Fibroblast of lung (primary cell): ENCODE measurements around the gene AEN. TPM values are rescaled to one million over a fixed set of nuclear protein-coding genes. Genes with fewer than 3 reads are reported as not detected.
A peak's percentile ranks its signal among the peaks of the same experiment; 100 is the strongest.

Experiments used
- DNase-seq, 2 donors: peaks; one replicate each; pipeline versions ENCODE4 v3.0.0 to v3.0.0-alpha.2; 2010; ENCODE audit warnings: low read depth in 2 of 2
- H2AFZ ChIP-seq: 2 replicates; pipeline ENCODE4 v1.5.1; 2012; ENCODE audit warnings: low read length, control low read depth, inconsistent platforms
- H3K27ac ChIP-seq: 2 replicates; pipeline ENCODE4 v1.5.1; 2011; ENCODE audit warnings: low read length, control low read depth; ENCODE audit not compliant: insufficient read depth
- H3K27me3 ChIP-seq: 2 replicates; pipeline ENCODE4 v1.5.1; 2011; ENCODE audit warnings: mild to moderate bottlenecking, low read length; ENCODE audit not compliant: control insufficient read depth, insufficient read depth
- H3K36me3 ChIP-seq: 2 replicates; pipeline ENCODE4 v1.5.1; 2011; ENCODE audit warnings: low read length; ENCODE audit not compliant: control insufficient read depth, insufficient read depth
- H3K4me1 ChIP-seq: 2 replicates; pipeline ENCODE4 v1.5.1; 2011; ENCODE audit warnings: low read length; ENCODE audit not compliant: control insufficient read depth, insufficient read depth; ENCODE audit errors: extremely low read depth
- H3K4me2 ChIP-seq: 2 replicates; pipeline ENCODE4 v1.5.1; 2011; ENCODE audit warnings: low read length, control low read depth; ENCODE audit not compliant: insufficient read depth; ENCODE audit errors: extremely low read depth
- H3K4me3 ChIP-seq, 4 experiments: fragments of 200-600 bp in 1 of 4; sonication (generic) in 1 of 4; replicated peaks in 1 of 4; 2 replicates each; pipeline ENCODE4 v1.5.1; 2011 to 2016; ENCODE audit warnings: low read length in 4 of 4, low read depth in 3 of 4, mild to moderate bottlenecking in 3 of 4, control low read depth in 2 of 4, inconsistent platforms in 1 of 4, mixed read lengths in 1 of 4; ENCODE audit not compliant: insufficient read depth in 1 of 4; ENCODE audit errors: control extremely low read depth in 1 of 4
- H3K79me2 ChIP-seq: 2 replicates; pipeline ENCODE4 v1.5.1; 2012; ENCODE audit warnings: mild to moderate bottlenecking, low read length, inconsistent platforms; ENCODE audit not compliant: control insufficient read depth, insufficient read depth
- H3K9ac ChIP-seq: 2 replicates; pipeline ENCODE4 v1.5.1; 2011; ENCODE audit warnings: mild to moderate bottlenecking, low read length, control low read depth; ENCODE audit not compliant: insufficient read depth
- H3K9me3 ChIP-seq: 2 replicates; pipeline ENCODE4 v1.5.1; 2012; ENCODE audit warnings: low read depth, low read length; ENCODE audit not compliant: control insufficient read depth, insufficient read depth
- H4K20me1 ChIP-seq: 2 replicates; pipeline ENCODE4 v1.5.1; 2011; ENCODE audit warnings: low read length; ENCODE audit not compliant: control insufficient read depth, insufficient read depth; ENCODE audit errors: extremely low read depth
- EZH2 ChIP-seq: IDR thresholded peaks from 2 replicates; pipeline ENCODE4 v1.5.1; 2012; ENCODE audit warnings: low read length, control low read depth, mild to moderate bottlenecking; ENCODE audit errors: missing control alignments
- polyA plus RNA-seq, 2 donors: library from polyadenylated mRNA; depleted of rRNA in 1 of 2; stranded (reverse) in 1 of 2; unstranded in 1 of 2; fragments of >200 nt; gene quantifications; 2 replicates each; pipeline ENCODE4 v1.2.1, GENCODE V29; 2011 to 2012; ENCODE audit warnings: missing spikeins in 1 of 2
- total RNA-seq: library from RNA; depleted of rRNA; stranded (reverse); fragments of >200 nt; gene quantifications from 2 replicates; pipeline ENCODE4 v1.2.1, GENCODE V29; 2014
- TF ChIP-seq, protein P1 (sequence below), 2 donors: IDR thresholded peaks in 1 of 2; conservative IDR thresholded peaks in 1 of 2; 1 replicate in 1 of 2; 2 replicates in 1 of 2; pipeline ENCODE4 v1.5.1; 2011 to 2012; ENCODE audit warnings: low read length in 2 of 2, control low read depth in 1 of 2, inconsistent platforms in 1 of 2, low read depth in 1 of 2, mild to moderate bottlenecking in 1 of 2

AEN gene
- total and polyA plus RNA-seq, 2 donors (not counting 1 experiment from before 2014, with no cell fraction given) = 18.5 to 83.7 TPM

DNA sequence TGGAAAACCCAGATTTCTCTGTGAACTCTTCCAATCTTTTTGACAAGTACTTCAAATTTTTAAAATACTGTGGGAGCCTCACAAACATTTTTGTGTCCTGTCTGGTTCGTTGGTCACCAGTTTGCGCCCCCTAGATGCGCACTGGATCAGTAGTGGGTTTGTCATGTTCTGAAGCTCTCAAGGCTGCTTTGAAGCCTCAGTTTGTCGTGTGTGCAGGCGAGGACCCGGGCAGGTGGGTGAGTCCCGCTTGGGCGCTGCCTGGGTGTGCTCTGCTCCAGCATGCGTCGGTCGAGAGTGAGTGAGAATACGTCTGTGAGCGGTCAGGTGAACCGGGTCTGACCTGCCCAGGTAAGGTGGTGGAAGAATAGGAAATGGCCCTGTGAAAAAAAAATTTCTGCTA lies 17.3 kb upstream of the AEN start:
- H3K36me3 ChIP-seq = no peaks in the 10 kb centered on the region
- H3K27me3 ChIP-seq = peaks cover 33% of the 10 kb centered on the region
- no peak overlapping the region for H3K4me3 ChIP-seq
- no peaks in the 10 kb centered on the region for H3K4me1 ChIP-seq
- no peaks in the 10 kb centered on the region for H4K20me1 ChIP-seq
- no peak overlapping the region for H2AFZ ChIP-seq
- TF ChIP-seq EZH2 = no peak
- TF ChIP-seq, protein P1, sequence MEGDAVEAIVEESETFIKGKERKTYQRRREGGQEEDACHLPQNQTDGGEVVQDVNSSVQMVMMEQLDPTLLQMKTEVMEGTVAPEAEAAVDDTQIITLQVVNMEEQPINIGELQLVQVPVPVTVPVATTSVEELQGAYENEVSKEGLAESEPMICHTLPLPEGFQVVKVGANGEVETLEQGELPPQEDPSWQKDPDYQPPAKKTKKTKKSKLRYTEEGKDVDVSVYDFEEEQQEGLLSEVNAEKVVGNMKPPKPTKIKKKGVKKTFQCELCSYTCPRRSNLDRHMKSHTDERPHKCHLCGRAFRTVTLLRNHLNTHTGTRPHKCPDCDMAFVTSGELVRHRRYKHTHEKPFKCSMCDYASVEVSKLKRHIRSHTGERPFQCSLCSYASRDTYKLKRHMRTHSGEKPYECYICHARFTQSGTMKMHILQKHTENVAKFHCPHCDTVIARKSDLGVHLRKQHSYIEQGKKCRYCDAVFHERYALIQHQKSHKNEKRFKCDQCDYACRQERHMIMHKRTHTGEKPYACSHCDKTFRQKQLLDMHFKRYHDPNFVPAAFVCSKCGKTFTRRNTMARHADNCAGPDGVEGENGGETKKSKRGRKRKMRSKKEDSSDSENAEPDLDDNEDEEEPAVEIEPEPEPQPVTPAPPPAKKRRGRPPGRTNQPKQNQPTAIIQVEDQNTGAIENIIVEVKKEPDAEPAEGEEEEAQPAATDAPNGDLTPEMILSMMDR (conservative IDR thresholded peaks at IDR 0.05 in 1 of 2, IDR thresholded peaks at IDR 0.05 in 1 of 2; ENCODE audit: low read depth in 1 of 2, low read length in 2 of 2) = no peak
- no peaks in the 10 kb centered on the region for H3K9me3 ChIP-seq
- no peak overlapping the region for H3K4me2 ChIP-seq
- DNase-seq = no peak
- no peak overlapping the region for H3K27ac ChIP-seq
- H3K79me2 ChIP-seq = no peaks in the 10 kb centered on the region
- no peak overlapping the region for H3K9ac ChIP-seq

DNA sequence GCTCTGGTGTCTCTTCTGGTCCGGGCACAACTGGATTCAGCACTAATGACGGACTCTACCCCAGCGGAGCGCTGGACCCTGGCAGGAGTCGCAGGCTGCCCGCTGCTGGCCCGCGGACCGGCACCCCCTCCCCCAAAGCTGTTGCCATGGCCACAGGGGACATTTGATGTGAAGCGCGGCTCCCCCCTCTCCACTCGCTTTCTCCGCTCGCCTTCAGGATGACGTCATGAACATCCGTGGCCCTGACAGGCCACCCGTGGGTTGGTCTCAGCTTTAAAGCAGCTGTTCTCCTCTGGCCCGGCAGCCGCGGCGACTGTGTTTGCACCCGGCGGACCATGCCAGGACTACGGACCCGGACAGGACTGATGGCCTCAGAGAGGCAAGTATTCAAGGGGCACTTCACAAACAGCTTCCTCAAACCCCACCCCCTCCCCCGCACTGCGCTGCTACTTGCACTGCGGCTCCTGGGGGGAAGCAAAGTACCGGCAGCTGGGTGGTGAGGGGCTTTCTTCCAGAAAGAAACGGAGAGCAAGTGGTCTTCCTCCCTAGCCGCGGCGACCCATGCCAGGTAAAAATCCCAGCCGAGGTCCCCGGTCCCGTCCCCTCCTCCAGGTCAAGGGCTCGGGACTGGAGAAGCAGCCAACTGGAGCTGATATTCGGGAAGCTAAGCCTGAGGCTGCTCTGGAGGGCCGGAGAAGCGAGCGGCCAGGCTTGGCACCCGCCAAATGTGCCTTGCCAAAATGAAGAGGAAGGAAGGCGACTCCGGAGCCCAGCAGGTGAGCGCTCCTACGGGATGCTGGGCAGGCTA lies 16.6 kb upstream of the AEN start:
- Histone ChIP-seq H3K4me2 (no peak overlapping the region), H3K27ac (no peak overlapping the region), H3K4me3 (no peak overlapping the region), H4K20me1 (no peaks in the 10 kb centered on the region), H3K4me1 (no peaks in the 10 kb centered on the region), H3K79me2 (no peaks in the 10 kb centered on the region), H3K27me3 (peaks cover 33% of the 10 kb centered on the region), H3K9me3 (no peaks in the 10 kb centered on the region), H2AFZ (no peak overlapping the region), H3K36me3 (no peaks in the 10 kb centered on the region), H3K9ac (no peak overlapping the region)
- TF ChIP-seq EZH2 = peak; percentile 26
- TF ChIP-seq, protein P1 (conservative IDR thresholded peaks at IDR 0.05 in 1 of 2, IDR thresholded peaks at IDR 0.05 in 1 of 2; ENCODE audit: low read depth in 1 of 2, low read length in 2 of 2) = no peak
- DNase-seq = no peak

DNA sequence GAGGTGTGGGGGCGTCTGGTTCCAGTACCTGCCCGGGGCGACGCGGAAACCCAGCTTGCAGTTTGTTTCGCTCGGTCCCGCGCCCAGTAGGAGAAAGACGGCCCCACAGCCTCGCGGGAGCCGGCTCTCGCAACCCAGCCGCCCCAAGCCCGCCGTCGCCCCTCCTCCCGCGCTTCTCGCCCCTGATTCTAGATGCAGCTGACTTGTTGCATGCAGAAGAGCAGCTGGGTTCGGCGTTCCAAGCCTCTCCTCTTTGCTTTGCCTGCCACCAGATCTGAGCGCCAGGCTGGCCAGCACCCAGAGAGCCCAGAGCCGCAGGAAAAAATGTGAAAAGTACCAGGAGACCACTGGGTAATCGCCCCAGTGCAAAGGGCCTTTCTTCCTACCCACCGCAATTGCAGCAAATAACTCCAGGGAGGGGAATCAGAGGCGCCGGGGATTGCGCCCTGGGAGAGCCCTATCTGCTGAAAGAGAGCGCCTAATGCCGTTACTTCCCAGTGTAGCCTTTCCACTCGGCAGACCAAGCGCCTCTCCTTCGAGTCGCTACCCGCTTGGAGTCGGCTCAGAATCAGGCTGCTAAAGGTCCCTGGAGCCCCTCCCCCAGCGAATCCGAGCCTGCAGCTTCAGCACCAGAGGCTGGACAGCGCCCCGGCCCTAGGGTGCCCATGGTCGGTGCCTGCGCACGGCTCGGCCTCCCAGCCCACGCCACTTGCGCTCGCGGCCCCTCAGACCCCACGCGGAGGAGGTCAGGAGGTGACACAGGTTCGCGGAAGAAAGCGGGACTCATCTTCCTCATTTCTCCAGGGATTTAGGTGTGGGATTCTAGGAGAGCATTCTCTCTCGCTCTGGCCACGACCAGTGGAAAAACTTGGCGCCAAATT lies 15.7 kb upstream of the AEN start:
- no peak overlapping the region for H3K4me3 ChIP-seq
- no peak overlapping the region for H3K4me2 ChIP-seq
- H3K27ac ChIP-seq = no peak overlapping the region
- no peaks in the 10 kb centered on the region for H4K20me1 ChIP-seq
- peak; percentile 32 to 37 for DNase-seq
- H3K36me3 ChIP-seq = no peaks in the 10 kb centered on the region
- no peak overlapping the region for H2AFZ ChIP-seq
- no peaks in the 10 kb centered on the region for H3K4me1 ChIP-seq
- H3K27me3 ChIP-seq = peaks cover 34% of the 10 kb centered on the region
- H3K9me3 ChIP-seq = no peaks in the 10 kb centered on the region
- H3K9ac ChIP-seq = no peak overlapping the region
- no peaks in the 10 kb centered on the region for H3K79me2 ChIP-seq
- TF ChIP-seq, protein P1 (conservative IDR thresholded peaks at IDR 0.05 in 1 of 2, IDR thresholded peaks at IDR 0.05 in 1 of 2; ENCODE audit: low read depth in 1 of 2, low read length in 2 of 2) = no peak
- peak; percentile 93 for TF ChIP-seq EZH2
